GM19193 (cell line): ENCODE data around the gene ERAP2.

Experiments used
- POLR2A ChIP-seq: IDR thresholded peaks from 4 replicates; pipeline ENCODE4 v1.6.1; 2011; ENCODE audit not compliant: insufficient read depth, insufficient read length; ENCODE audit errors: extremely low read depth

ERAP2 gene

DNA sequence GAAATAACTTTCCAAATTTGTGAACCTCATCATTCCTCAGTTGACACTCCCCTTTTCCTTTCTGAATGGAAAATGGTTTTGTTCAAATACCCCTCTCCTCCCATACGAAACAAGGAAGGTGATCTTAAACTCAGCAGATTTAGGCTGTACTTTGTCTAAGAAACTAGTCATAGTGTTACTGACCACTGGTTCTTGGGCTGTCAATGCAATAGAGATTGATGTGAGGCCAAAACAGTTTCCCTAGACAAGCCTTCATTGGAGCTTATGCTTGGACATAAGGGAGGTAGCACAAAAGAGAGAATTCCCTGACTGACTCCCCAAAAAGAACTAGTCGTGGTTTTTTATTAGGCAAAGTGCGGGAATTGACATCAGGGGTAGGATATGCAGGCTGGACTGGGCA lies 54.3 kb downstream of the ERAP2 start:
- no peak for TF ChIP-seq POLR2A

DNA sequence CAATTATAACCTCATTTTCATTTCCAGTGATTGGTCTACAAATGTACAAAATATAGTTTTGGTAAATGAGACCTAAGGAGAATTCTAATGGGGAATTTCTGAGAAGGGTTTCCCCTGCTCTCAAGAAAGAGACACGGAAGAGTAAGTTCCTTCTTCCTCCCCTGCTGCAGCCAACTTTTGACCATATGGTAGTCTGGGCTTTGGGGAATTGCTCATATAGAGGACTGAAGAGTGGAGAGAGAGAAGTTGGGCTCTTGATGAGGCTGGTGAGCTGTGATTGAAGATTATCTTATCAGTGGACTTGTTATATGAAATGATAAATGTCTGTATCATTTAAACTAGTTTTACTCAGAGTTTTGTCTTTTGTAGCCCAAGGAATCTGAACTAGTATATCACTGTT lies 55.3 kb downstream of the ERAP2 start:
- TF ChIP-seq POLR2A: no peak

DNA sequence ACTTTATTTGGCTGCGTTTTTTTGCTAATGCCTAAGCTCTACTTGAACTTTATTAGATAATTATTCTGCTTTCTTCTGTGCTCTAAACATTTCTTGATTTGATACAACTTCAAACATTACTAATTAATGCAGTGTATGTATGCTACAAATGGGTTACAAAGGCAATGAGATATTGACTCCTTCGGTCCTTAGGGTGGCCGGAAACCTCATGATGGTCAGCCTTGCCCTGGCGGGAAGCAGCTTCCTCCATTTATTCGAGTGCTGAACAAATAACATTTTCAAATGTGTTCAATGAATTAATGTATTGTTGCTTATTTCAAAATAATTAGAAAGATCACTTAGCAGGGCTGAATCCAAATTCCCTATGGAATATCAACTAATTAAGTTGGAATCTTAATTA lies 55.7 kb downstream of the ERAP2 start:
- no peak for TF ChIP-seq POLR2A

DNA sequence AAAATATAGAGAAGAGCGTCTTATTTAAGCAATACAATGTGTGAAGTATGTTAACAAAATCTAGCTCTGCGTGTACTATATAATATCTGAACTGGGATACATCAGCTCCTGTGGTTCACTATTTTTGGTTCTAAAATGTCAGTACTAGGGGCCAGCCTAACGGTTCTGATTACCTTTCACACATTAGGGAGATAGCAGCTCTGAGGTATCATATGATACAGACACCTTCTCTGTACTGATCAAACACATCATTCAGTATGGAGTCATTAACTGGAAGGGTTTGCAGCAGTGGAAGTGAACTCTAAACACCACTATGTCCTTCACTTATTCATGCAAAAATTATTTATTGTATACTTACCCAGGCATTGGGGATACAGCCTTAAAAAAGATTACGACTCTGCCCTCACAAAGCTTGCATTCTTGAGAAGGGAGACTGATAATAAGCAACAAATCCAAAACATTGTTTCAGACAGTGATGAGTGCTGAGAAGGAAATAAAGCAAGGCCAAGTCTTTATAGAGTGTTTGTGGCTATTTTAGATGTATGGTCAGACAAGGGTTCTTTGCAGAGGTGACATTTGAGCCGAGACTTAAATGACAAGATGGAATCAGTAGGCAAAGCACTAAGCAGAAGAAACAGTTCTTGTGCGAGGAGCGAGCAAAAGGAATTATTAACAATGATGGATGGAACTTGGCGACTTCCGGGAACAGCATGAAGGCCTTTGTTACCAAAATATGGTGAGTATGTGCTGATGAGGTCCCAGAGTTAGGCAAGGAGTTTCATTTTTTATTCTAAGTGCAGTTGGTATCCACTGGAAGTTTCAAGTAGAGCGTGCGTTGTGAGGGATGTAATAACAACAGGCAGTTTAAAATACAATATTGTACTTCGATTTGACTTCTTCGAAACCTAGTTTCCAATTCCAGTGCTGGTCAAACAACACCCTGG lies 57.7 kb downstream of the ERAP2 start:
- no peak for TF ChIP-seq POLR2A

DNA sequence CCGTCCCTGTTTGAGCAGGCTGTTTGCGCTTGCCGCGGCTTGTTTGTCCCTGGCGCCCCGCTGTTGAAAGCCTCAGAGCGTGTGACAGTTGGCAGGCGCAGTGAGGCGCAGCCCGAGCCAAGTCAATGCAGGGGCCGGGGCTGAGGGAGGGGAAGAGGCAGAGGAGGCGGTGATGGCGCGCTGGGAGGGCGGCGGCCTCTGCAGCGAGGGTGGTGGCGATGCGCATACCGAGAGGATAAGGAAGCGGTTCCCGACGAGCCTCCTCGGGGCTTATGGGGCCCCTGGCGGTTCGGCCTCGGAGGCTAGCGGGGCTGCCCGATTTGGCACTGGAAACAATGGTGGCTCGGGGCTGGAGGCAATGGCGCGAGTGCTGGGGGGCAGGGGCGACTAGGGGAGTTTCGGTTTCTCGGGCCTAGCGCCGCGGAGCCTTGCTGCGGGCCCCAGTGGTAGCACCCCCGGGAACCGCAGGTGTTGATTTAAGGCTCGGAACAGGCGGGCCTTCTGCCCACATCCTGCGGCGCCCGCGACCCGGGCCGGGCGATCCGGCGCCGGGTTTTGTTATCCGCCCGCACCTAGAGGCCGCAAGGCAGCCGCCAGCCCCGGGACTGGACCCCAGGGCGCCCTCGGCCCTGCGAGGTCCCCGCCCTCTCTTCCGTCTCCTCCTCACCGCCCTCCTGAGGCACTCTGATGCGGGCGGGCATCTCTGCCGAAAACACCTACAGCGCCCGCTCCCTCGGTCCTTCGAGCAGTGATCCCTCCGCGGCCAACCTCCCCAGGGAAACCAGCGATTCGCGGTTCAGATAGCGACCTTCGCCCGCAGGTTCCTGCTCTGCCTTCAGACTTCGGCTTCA lies 58.6 kb downstream of the ERAP2 start:
- TF ChIP-seq POLR2A: peak; percentile 80

DNA sequence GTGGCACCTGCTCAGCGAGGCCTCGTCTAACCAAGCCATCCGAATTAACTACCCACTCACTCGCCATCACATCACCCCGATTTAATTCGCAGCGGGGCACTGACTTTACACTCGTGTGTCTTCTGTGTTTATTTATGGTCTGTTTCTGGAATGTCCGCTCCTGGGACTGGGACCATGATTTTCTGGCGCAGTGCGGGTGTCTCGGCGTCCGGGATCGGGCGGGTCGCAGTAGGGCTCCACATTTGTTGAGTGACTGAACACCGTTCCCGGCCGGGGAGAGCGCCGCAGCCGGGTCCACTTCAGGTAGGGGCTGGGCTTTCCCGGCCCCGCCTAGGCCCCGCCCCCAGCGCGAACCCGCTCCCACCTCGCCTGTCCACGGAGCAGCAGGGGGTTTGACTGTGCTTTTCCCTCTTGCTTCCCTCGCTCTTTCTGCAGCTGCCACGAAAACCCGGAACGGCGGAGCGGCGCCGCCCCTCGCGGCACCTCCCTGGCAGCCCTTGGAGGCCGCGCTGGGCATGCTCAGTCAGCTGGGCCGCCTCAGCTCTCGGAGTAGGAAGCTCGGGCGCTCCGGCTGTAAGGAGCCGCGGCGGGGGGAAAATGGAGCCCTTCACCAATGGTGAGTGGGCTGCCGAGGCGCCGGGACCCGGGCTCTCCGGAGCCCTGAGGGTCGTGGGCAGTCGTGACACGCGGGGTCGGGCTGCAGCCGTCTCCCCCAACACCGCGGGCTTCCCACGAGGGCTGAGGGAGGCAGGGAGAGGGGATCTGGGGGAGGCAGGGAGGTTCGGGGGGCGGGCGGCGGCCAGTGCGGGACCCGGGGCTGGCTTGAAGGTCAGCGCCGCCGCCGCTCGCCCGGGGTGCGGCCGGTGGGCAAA lies 59.5 kb downstream of the ERAP2 start, which contains the start of gene LNPEP:
LNPEP (plus strand) TSS at position 522 of the 872 bp plus-strand sequence; CDS start at position 598, 76 bp downstream.
- TF ChIP-seq POLR2A: peak; percentile 78

DNA sequence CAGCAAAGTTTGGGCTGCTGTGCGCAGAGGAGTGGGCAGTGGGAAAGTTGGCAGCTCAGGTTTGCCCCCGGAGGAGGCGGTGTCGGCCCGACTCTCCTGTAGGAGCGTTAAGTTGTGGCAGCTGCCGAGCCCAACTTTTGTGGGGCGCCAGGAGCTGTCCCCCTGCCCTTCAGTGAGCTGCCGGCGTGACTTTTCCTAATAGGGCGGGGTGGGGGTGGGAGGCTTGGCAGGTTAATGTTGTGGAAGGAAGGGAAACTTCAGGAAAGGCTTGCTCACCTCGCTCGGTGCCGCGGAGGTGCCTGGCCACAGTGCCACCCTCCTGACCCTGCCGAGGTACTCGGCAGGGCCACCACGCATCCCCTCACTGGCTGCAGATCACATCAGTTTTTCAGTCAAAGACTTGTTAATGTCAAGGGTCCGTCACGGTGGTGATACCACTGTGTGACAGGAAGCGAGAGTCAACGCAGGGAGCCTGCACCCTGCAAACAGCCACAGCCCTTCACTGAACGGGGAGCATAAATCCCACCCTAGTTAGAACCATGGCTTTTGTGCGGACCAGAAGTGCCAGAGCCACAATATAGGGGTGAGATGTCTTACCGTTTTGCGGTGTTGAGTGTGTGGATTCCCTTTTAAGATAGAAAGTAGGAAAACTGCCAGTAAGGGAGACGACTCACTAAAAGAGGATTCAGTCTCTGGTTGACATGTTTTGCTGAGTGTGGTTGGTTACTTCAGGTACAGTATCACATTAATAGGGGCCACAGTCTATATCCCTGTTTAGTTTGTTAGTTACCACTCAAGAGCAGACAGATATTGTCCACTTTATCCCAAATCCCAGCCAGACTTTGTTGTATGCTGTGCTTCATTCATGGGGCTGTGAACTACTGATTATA lies 60.4 kb downstream of the ERAP2 start:
- no peak for TF ChIP-seq POLR2A

DNA sequence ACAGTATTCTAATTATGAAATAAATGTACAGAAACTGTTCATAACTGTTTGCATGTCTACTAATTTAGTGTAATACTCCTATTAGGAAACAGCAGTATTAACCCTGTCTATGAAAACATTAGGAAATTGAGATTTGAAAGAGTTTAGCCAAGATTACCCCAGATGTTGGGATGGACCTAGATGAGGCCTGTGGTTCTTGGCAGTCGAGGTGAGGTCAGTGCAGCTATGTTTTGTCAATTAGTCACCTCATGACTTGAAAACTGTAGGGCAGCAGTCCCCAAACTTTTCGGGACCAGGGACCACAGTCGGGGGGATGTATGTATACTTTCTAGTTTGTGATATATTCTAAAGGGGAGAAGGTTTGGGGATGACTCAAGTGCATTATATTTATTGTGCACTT lies 64.3 kb downstream of the ERAP2 start:
- TF ChIP-seq POLR2A: no peak

DNA sequence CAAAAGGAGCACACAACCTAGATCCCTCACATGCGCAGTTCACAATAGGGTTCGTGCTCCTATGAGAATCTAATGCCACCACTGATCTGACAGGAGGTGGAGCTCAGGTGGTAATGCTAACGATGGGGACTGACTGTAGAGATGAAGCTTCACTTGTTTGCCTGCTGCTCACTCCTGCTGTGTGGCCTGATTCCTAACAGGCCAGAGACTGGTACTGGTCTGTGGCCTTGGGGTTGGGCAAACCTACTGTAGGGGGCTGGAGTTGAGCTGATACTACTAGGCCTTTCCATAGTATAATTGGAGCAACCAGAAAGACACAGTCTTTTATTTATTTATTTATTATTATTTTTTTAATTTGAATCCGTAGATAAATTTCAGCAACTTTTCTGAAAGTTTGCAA lies 64.8 kb downstream of the ERAP2 start:
- TF ChIP-seq POLR2A: no peak

DNA sequence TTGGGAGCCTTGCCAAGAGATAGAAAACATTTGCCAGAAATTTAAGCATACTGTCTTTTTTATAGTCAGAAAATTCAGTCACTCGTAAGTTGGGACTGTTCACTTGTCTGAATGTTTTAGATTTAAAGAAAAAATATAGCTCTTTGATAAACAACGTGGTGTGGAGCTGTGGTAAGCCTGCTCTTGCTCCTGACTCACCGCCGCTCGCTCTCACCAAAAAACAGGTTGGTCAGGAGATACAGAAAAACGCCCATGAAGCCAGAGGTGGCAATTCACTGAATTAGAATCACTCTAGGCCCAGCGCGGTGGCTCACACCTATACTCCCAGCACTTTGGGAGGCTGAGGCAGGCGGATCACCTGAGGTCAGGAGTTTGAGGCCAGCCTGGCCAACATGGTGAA lies 65.8 kb downstream of the ERAP2 start:
- no peak for TF ChIP-seq POLR2A

DNA sequence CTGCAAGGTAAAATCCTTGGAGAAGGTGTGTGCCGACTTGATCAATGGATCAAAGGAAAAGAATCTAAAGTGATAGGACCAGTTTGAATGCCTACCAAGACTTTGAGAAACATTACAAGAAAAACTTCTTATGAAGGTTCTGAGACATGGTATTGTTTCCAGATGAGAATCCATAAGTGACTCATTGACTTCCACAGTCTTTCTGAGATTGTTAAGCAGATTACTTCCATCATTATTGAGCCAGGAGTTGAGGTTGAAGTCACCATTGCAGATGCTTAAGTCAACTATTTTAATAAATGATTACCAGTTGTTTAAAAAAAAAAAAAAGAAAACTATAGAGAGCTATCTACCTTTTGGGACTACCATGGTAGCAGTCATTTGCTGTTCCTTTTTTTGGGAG lies 66.6 kb downstream of the ERAP2 start:
- TF ChIP-seq POLR2A: no peak

DNA sequence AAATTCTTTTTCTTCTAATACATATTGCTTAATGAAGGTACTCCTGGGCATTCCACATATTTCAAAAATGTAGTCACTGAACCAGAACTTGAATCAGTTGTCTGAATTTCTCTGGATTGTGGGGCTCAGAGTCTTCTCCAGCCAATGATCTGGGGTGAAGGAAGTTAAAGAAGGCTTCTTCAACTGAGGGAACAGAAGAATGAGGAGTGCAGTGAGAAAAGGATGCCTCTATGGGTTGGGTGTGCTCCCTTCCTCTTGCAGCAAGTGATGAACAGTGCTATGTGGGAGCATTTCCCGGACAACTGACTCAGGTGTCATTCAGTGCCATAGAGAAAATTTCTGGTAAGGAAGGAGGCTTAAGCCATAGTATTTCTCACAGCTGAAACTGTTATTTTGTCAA lies 67.5 kb downstream of the ERAP2 start:
- no peak for TF ChIP-seq POLR2A

DNA sequence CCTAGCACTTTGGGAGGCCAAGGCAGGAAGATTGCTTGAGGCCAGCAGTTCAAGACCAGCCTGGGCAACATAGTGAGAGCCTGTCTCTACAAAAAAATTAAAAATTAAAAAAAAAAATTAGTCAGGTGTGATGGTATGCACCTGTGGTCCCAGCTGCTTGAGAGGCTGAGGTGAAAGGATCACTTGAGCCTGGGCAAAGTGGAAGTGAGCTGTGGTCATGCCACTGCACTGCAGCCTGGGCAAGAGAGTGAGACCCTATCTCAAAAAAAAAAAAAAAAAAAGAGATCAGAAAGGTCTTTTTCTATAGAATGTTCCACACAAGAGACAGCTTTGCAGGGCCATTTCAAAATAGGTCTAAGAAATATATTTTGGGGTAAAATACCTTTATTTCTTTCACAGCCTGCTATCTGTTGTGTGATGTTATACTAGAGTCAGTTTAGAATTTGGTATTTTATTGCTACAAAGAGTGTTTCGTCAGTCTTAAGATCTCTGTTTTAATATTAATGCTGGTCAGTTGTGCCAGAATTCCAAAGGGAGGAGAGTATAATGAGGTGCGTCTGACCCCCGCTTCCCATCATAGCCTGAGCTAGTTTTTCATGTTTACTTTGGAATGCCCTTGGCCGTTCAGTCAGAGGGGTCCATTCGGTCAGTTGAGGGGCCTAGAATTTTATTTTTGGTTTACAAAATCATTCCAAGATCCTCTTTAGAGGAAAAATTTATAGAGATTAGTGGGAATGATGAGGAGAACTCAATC lies 69.0 kb downstream of the ERAP2 start:
- TF ChIP-seq POLR2A: no peak
